ENCODE measurements around the gene YBEY.

YBEY gene

DNA sequence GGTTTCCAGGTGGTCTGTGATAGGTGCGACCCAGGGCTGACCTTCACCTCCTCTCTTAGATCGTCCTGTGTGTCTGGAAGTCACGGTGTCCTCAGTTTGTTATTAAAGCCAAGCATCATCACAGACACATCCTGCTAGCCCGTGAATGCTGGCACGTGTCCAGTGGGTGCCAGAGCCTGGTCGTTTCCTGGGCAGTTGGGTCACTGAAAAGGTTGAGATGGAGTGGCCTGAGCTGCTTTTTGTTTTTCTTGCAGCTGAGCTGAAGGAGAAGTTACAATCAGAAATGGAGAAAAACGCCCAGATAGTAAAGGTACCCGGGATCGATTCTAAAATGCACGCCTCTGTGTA lies 61.0 kb downstream of the YBEY start:
- H3K27ac ChIP-seq: no peak overlapping the region
- TF ChIP-seq CTCF (conservative IDR thresholded peaks at IDR 0.05) (no peak), ZFX (IDR thresholded peaks at IDR 0.05) (no peak)

Measured in C4-2B (cell line).